Retinal pigment epithelial cell (primary cell): ENCODE measurements around the gene GRB10.

Experiments used
- DNase-seq: peaks from one replicate; pipeline ENCODE4 v3.0.0-alpha.2; 2010; ENCODE audit warnings: low read depth
- H3K4me3 ChIP-seq: 2 replicates; pipeline ENCODE4 v1.5.1; 2011; ENCODE audit warnings: mild to moderate bottlenecking, low read length, control low read depth, moderate library complexity
- CTCF ChIP-seq: conservative IDR thresholded peaks from 2 replicates; pipeline ENCODE4 v1.5.1; 2011; ENCODE audit warnings: low read depth, low read length, control low read depth, inconsistent platforms

GRB10 gene

GRCh38 chr7:50771120-50772002, 11.3 kb downstream of the GRB10 start:
- DNase-seq: no peak
- H3K4me3 ChIP-seq: no peak overlapping the region
- no peak for TF ChIP-seq CTCF

GRCh38 chr7:50768485-50769474, 13.9 kb downstream of the GRB10 start:
- no peak for DNase-seq
- H3K4me3 ChIP-seq: no peak overlapping the region
- no peak for TF ChIP-seq CTCF

GRCh38 chr7:50766849-50767207, 15.9 kb downstream of the GRB10 start:
- no peak for DNase-seq
- no peak for TF ChIP-seq CTCF
- no peak overlapping the region for H3K4me3 ChIP-seq

GRCh38 chr7:50766106-50766848, 16.4 kb downstream of the GRB10 start:
- DNase-seq: no peak
- no peak for TF ChIP-seq CTCF
- H3K4me3 ChIP-seq: no peak overlapping the region

- H3K4me3 ChIP-seq: no peak overlapping the region
- DNase-seq: no peak
- no peak for TF ChIP-seq CTCF
Observed at GRCh38 chr7:50762337-50762736, 20.4 kb downstream of the GRB10 start.

GRCh38 chr7:50761713-50762112, 21.0 kb downstream of the GRB10 start:
- no peak for DNase-seq
- no peak for TF ChIP-seq CTCF
- H3K4me3 ChIP-seq: no peak overlapping the region
